Endometrial microvascular endothelial cells (primary cell): ENCODE results near the gene CELSR2. TPM values are rescaled to one million over a fixed set of nuclear protein-coding genes. Genes with fewer than 3 reads are reported as not detected.
"Not testable (repeated sequence)": the region's sequence is repeated elsewhere in the genome, so short reads cannot be mapped to it uniquely, and the experiment has no call there.

Source experiments
- in situ Hi-C: cut with HindIII; loops from 2 replicates; pipeline ENCODE4 v1.10.0; 2017; ENCODE audit warnings: low sequenced_read_pairs, low pct_unique_long_range_greater_than_20kb; ENCODE audit errors: inconsistent ontology term
- total RNA-seq: library from RNA; depleted of rRNA; stranded (reverse); fragments of >200 nt; gene quantifications from one replicate; pipeline ENCODE4 v1.2.3, GENCODE V29; 2015; ENCODE audit errors: inconsistent ontology term

Gene CELSR2
- total RNA-seq, 1 donor from 2014 or later = 0.37 TPM

GRCh38 chr1:109272021-109272799 is 22.9 kb downstream of the CELSR2 start:
- in situ Hi-C loops = no loop called here

DNA sequence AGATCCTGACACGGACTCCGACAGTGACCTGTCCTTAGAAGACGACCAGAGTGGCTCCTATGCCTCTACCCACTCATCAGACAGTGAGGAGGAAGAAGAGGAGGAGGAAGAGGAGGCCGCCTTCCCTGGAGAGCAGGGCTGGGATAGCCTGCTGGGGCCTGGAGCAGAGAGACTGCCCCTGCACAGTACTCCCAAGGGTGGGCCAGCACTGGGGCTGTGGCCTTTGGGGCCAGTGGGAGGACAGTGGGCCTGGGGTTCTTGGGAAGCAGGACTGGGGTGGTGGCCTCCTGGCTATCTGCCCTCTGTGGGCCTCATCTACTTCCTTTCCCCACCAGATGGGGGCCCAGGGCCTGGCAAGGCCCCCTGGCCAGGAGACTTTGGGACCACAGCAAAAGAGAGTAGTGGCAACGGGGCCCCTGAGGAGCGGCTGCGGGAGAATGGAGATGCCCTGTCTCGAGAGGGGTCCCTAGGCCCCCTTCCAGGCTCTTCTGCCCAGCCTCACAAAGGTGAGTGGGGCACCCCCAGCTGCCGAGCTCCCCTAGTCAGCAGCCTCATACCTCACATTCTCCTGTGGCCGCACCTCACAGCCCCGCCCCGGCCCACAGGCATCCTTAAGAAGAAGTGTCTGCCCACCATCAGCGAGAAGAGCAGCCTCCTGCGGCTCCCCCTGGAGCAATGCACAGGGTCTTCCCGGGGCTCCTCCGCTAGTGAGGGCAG is 23.6 kb downstream of the CELSR2 start:
- in situ Hi-C loops = no loop called here

DNA sequence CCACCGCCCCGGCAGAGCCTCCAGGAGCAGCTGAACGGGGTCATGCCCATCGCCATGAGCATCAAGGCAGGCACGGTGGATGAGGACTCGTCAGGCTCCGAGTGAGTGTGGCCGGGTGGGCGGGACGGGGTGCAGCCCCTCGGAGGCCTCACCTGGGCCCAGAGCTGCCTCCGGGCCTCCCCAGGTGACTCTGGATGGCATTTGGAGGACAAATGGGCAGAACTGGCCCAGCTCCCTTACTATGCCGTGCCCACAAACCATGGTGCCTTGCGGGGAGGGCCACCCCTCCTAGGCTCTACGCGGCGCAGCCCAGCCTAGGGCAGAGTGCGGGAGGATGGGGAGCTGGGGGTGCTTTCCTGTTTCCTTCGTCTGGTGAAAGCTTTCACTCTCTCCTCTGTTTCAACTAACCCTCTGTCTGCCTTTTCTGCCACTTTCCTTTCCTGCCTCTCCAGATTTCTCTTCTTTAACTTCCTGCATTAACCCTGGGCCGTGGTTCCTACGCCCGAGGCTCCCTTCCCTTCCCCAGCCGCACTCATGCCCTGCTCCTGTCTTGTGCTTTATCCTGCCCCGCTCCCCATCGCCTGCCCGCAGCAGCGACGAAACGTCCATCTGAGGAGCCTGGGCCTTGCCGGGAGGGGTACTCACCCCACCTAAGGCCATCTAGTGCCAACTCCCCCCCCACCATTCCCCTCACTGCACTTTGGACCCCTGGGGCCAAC is 24.4 kb downstream of the CELSR2 start:
- in situ Hi-C loops = no loop called here

- in situ Hi-C loops = no loop called here
Measured at GRCh38 chr1:109274533-109275476, 25.5 kb downstream of the CELSR2 start.

- in situ Hi-C loops = no loop called here
Measured at GRCh38 chr1:109275706-109276345, 26.5 kb downstream of the CELSR2 start.

DNA sequence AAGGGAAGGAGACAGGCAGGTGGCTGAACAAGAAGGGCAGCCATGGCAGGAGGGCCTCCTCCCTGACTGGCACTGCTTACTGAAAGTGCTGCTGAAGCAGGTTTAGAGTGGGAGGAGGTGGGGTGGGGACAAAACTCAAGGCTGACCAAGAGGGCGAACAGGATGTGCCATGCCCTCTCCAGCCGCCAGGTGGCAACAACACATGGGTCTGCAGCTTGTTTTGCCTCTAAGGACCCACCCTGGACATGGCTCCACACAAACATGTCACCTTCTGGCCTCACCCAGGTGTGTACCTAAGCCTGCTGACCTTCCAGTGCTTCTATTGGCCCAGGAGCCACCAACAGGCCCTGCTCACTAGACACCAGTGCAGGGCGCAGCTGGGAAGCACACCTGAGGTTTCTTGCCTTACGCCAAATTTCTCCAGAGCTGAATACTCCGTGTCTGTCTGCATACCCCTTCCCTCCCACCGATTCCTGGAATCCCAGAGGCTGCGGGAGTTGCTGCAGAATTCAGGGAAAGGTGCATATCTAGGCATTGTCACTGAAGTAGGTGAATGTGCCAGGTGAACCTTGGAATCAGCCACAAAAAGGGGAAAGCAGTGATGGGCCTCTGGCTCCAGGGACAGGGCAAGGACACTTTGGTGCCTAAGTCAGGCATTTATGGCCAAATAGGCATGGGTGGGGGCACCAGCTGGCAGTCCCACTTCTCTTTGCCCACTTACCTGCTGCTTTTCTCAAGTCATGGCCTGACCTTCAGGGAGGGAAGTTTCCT is 28.3 kb downstream of the CELSR2 start:
- in situ Hi-C loops = no loop called here

DNA sequence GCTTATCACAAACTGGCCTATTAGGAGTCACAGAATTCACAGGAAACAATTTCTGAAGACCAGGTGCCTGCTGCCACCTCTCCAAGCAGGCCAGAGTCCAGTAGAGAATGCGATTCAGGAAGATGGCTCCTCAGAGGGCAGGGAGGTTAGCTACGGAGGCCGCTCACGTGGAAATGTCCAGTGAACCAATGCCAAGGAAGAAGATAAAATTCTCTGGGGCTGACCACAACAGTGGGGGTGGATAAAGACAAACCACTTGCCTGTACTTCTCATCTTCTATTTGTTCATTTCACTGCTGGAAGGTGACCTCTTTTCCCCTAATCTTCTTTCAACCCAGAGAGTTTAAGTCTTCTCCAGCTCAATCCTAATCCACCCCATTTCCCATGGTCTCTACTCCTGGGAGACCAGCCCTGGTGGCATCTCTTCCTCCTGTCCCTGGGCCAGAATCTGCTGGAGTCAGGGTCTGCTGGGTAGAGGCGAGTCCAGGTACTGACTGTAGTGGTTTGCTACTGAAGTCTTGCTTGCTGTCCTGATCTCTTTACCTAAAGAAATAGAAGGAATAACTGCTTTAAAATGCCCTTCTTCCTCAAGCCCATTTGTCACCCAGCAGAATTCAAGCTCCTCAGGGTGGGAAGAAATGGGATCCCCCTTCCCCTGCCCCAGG is 30.4 kb downstream of the CELSR2 start:
- in situ Hi-C loops = no loop called here

- in situ Hi-C loops = no loop called here
Measured at GRCh38 chr1:109280862-109281261, 31.5 kb downstream of the CELSR2 start.

DNA sequence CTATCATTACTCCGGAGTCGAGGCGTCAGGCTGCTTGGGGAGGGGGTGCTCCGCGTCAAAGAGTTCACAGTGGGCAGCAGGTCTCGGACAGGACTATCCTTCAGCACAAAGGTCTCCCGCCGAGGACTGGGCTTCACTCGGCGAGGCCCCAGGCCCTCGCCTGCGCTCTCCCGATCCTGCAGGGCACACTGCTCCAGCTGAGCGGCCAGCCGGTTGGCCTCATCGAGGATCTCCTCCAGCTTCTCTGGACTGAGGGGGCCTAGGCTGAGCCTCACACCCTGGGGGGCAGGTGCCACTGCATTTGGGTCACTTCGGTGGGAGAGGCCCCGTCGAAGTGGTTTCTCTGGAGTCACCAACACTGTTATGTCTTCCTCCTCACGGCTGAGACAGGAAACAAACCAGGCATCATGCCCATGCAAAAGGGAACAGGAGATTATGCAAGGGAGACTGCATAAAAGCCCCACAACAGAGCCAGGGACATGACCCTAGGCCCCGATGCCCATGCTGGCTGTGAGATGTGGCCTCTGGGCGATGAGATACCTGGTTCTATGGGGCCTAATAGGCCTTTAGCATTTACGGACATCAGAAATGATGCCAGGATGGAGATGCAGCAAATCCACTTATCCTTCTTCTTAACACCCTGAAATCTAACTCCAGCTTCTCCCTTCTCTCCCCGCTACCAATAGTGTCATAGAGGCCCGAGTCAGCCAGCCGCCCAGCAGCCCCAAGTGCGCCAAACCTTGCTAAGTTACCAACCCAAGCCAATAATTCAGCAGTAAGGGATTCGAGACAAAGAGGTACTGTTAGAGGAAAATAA is 32.5 kb downstream of the CELSR2 start:
- in situ Hi-C loops = no loop called here

- in situ Hi-C loops = no loop called here
Measured at GRCh38 chr1:109282497-109282951, 33.2 kb downstream of the CELSR2 start.

DNA sequence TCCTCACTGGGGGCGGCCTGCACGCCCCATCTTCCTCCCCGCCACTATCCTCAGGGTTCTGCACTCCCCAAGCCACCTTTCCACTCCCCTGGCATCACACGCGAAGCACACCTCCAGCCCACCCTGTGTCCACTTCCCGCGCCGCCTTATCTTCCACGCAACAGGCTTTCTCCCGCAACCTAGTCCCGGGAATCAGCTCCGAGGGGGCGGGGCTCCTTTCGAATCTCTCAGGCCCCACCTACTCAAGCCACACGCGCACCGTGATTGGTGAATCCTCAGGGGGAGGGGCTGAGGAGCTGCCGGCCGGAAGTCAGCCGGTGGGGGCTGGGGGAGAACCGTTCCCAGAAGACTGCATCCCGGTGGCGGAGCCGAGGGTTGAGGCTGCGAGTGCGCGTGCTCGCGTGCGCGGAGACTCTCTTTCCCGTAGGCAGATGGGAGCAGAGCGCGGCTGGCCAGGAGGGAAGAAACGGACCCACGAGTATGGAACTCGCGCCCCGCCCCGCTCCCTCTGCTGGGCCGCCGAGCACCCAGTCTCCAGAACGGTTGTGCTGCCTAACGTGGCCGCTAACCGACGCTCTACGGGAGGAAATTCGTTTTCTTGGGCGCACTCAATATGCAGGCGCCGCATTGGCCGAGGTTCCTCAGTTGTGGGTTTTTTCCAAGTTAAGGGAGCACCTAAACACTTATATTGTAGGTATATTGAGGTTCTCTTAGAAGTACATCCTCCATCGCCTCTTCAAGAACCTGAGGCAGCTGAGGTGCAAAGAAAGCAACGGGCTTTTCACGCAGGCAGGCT is 33.8 kb downstream of the CELSR2 start, which contains the start of gene PSRC1:
PSRC1 (minus strand) TSS at position 194 of the 796 bp plus-strand sequence.
- in situ Hi-C loops = no loop called here

- in situ Hi-C loops = no loop called here
Measured at GRCh38 chr1:109283748-109284600, 34.6 kb downstream of the CELSR2 start.

- in situ Hi-C loops = not testable (repeated sequence)
Measured at GRCh38 chr1:109286762-109287161, 37.4 kb downstream of the CELSR2 start.

GRCh38 chr1:109290137-109290536 is 40.8 kb downstream of the CELSR2 start:
- in situ Hi-C loops = no loop called here
